Activated CD8-positive, alpha-beta memory T cell treated with anti-CD3 and anti-CD28 coated beads, Interleukin-2, amount 10 ng/mL, durations not matched to agents 7 days and 5 days (primary cell): ENCODE data around the gene C8A. TPM values are rescaled to one million over a fixed set of nuclear protein-coding genes. Genes with fewer than 3 reads are reported as not detected.

Experiments
- ATAC-seq: fragments of 150-1000 bp; cut with Tn5 transposase; one replicate; pipeline ENCODE4 v1.10.0; 2021; ENCODE audit warnings: moderate library complexity
- CTCF ChIA-PET: fragments of 350-600 bp; sonication (Branson Sonifier 250); formaldehyde crosslinking; loops from one replicate; lab custom pipeline; 2021; ENCODE audit warnings: antibody characterized with exemption; lab: Charles Lee
- DNase-seq: peaks from one replicate; pipeline ENCODE4 v3.0.0-alpha.2; 2020
- H3K27ac Mint-ChIP-seq: one replicate; pipeline ENCODE4 v1.8.0; 2021; ENCODE audit warnings: mild to moderate bottlenecking, mixed read lengths
- H3K27me3 Mint-ChIP-seq: one replicate; pipeline ENCODE4 v1.8.0; 2021; ENCODE audit warnings: mixed read lengths
- H3K36me3 Mint-ChIP-seq: one replicate; pipeline ENCODE4 v1.8.0; 2021; ENCODE audit warnings: mild to moderate bottlenecking, mixed read lengths
- H3K4me1 Mint-ChIP-seq: one replicate; pipeline ENCODE4 v1.8.0; 2021; ENCODE audit warnings: mixed read lengths
- H3K4me3 Mint-ChIP-seq: one replicate; pipeline ENCODE4 v1.8.0; 2021; ENCODE audit warnings: mild to moderate bottlenecking, moderate library complexity, mixed read lengths
- H3K9me3 Mint-ChIP-seq: one replicate; pipeline ENCODE4 v1.8.0; 2022; ENCODE audit warnings: low read depth, mixed read lengths
- total RNA-seq, 2 experiments: library from RNA; stranded (reverse); gene quantifications; one replicate each; pipeline ENCODE4 v1.2.3, GENCODE V29; 2021

Gene C8A
- total RNA-seq, 2 experiments from 2014 or later, result not detected

DNA sequence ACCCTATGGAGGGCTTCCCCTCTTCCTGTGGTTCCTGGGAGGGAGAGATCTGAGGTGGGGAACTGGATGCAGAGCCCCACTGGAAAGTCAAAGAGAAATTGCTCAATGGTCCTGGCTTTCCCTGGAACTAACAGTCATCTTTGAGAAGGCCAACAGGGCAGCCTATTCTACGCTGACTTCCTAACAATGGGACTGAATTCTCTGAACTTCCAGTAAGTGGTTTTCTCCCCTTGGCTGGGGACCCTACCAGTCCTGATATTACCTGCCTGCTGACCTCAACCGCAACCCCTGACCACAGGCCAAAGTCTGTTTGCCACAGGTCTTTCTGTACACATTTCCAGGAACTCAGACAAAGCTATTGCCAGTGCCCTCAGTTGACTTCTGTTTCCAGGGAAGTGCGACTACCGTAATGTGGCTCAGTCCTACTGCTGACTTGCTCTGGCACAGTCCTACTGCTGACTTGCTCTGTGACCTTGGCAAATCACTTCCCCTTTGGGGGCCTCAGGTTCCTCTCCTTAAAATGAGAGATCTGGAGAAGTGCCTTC lies 55.9 kb downstream of the C8A start:
- no peak for DNase-seq
- ATAC-seq, result no peak
- H3K4me3 Mint-ChIP-seq, result no peak overlapping the region
- no peaks in the 10 kb centered on the region for H3K9me3 Mint-ChIP-seq
- H3K4me1 Mint-ChIP-seq, result peaks cover 4% of the 10 kb centered on the region
- CTCF ChIA-PET, result no interaction called here
- no peaks in the 10 kb centered on the region for H3K36me3 Mint-ChIP-seq
- no peak overlapping the region for H3K27ac Mint-ChIP-seq
- H3K27me3 Mint-ChIP-seq, result no peaks in the 10 kb centered on the region

DNA sequence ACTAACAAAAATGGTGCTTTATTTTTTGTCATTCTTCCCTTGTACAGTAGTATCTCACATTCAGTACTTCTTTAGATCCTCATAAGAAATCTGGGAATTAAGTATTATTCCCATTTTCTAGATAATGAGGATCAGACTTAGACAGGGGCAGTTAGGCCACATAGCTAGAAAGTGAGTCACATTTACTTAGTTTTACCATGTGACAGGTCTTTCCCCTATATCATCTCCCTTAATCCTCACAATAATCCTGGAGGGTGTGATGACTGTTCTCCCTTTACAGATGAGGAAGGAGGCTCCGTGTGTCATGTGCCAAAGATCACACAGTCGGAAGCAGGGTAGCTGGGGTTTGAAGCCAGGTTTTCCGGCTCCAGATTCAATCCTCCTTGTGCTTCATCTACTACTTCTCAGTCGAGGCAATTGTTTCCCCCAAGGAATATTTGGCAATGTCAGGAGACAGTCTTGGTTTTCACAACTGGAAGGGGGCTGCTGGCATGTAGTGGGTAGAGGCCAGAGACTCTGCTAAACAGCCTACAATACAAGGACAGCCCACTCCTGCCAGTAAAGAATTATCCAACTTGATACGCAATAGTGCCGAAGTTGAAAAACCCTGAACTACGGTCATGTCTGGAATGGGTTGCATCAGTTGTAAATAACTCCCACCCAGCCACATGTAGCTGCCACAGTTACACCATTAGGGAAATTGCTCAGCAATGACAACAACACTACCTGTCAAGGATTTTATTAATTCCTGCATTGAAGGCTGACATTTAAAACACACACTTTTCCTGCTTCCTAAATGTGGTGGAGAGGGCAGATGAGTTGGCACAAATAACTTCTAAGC lies 56.7 kb downstream of the C8A start:
- Mint-ChIP-seq H3K4me1 (peaks cover 4% of the 10 kb centered on the region), H3K27ac (no peak overlapping the region), H3K36me3 (no peaks in the 10 kb centered on the region)

DNA sequence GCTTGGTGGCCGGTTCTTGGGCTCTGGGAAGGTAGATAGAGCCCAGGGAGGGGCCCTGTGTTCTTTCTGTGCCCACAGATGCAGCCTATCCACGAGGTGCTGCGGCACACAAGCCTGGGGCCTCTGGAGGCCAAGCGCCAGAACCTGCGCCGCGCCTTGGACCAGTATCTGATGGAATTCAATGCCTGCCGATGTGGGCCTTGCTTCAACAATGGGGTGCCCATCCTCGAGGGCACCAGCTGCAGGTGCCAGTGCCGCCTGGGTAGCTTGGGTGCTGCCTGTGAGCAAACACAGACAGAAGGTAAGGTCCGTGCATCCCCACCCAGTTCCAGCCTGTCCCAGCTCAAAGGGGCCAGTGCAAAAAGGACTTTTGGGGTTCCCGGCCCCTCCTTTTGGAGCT lies 57.7 kb downstream of the C8A start:
- H3K36me3 Mint-ChIP-seq, result no peaks in the 10 kb centered on the region
- no peak for ATAC-seq
- CTCF ChIA-PET, result no interaction called here

More for the DNA sequence above, 56.7 kb downstream of the C8A start:
- H3K9me3 Mint-ChIP-seq, result no peaks in the 10 kb centered on the region
- CTCF ChIA-PET, result no interaction called here
- H3K4me3 Mint-ChIP-seq, result no peak overlapping the region
- ATAC-seq (no peak), DNase-seq (no peak)
- H3K27me3 Mint-ChIP-seq, result no peaks in the 10 kb centered on the region

DNA sequence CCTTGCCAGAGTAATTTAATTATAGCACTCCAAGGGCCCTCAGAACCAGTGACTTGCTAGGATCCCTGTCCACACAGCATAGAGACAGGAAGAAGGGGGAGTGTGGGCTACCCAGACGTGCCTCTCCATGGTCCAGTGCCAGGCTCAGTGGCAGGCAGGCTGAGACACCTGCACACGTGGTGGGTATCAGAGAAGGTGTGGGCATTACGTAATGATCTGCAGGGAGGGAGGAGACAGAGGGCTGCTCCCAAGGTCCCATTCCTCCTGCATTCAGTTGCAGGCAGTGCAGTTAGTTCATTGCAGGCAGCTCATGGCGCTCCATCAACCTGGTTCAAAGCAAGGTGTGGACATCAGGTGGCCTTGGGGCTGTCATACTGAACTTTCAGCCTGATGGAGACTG lies 61.4 kb downstream of the C8A start:
- no peaks in the 10 kb centered on the region for H3K36me3 Mint-ChIP-seq
- no peaks in the 10 kb centered on the region for H3K4me1 Mint-ChIP-seq
- H3K27me3 Mint-ChIP-seq, result no peaks in the 10 kb centered on the region
- no peaks in the 10 kb centered on the region for H3K9me3 Mint-ChIP-seq
- CTCF ChIA-PET, result no interaction called here
- no peak for DNase-seq
- H3K27ac Mint-ChIP-seq, result no peak overlapping the region
- no peak for ATAC-seq
- no peak overlapping the region for H3K4me3 Mint-ChIP-seq

More for the DNA sequence above, 57.7 kb downstream of the C8A start:
- peaks cover 4% of the 10 kb centered on the region for H3K4me1 Mint-ChIP-seq
- no peaks in the 10 kb centered on the region for H3K27me3 Mint-ChIP-seq
- no peaks in the 10 kb centered on the region for H3K9me3 Mint-ChIP-seq
- H3K4me3 Mint-ChIP-seq, result no peak overlapping the region
- H3K27ac Mint-ChIP-seq, result no peak overlapping the region
- no peak for DNase-seq

DNA sequence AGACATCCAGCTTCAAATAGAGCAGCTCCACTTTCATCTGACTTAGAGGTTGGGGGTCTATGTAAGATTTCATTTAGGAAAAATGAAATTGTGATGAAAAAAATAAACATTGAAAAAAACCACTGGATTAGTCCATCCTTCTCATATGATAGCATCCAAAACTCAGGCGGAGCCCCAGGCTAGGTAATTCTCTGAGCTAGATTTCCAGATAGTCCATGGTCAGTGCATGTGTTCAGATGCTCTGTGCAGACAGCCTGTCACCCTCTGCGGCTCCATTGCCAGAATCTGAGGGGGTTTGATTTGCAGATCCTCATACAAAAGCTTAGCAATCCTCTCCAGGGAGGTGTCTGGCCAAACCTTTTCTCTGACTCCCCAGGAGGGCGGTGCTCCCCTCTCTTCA lies 62.0 kb downstream of the C8A start:
- ATAC-seq (no peak), DNase-seq (no peak)
- Mint-ChIP-seq H3K9me3 (no peaks in the 10 kb centered on the region), H3K27ac (no peak overlapping the region), H3K4me3 (no peak overlapping the region), H3K4me1 (no peaks in the 10 kb centered on the region), H3K36me3 (no peaks in the 10 kb centered on the region), H3K27me3 (no peaks in the 10 kb centered on the region)
- CTCF ChIA-PET, result no interaction called here

DNA sequence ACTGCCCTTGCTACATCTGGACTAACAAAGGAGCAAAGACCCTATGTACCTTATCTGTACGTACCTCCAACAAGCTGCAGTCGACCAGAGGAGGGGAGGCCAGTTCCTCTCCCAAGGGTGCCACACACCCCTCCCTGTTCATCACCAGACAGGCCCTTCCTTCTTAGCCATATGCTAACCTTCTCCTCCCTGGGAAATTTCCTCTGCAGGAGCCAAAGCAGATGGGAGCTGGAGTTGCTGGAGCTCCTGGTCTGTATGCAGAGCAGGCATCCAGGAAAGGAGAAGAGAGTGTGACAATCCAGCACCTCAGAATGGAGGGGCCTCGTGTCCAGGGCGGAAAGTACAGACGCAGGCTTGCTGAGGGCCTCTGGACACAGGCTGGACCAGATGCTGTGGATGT lies 62.8 kb downstream of the C8A start:
- DNase-seq (no peak), ATAC-seq (no peak)
- no peak overlapping the region for H3K27ac Mint-ChIP-seq
- no peaks in the 10 kb centered on the region for H3K36me3 Mint-ChIP-seq
- H3K4me1 Mint-ChIP-seq, result no peaks in the 10 kb centered on the region
- CTCF ChIA-PET, result no interaction called here
- no peaks in the 10 kb centered on the region for H3K27me3 Mint-ChIP-seq
- no peak overlapping the region for H3K4me3 Mint-ChIP-seq
- H3K9me3 Mint-ChIP-seq, result no peaks in the 10 kb centered on the region

DNA sequence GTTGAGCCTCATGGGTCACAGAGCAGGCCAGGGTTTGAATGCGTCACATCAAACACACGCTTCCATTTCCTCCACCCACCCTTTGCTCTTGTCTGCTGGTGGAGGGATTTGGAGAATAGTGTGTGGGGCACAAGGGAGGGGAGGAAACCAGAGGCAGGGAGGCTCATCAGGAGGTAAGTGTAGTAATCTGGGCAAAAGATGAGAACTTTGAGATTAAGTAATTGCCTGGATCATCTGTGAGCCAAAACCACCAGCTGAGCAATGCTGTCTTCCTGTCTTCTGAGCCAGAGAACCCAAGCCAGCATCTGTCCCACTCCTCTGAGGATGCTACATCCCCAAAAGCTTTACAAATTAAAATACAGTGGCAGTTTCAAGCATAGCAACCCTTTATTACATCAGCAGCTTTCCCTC lies 66.0 kb downstream of the C8A start:
- no peak for ATAC-seq
- Mint-ChIP-seq H3K27me3 (no peaks in the 10 kb centered on the region), H3K27ac (no peak overlapping the region), H3K4me3 (no peak overlapping the region), H3K4me1 (no peaks in the 10 kb centered on the region), H3K9me3 (no peaks in the 10 kb centered on the region), H3K36me3 (no peaks in the 10 kb centered on the region)
- no peak for DNase-seq
- CTCF ChIA-PET, result no interaction called here

DNA sequence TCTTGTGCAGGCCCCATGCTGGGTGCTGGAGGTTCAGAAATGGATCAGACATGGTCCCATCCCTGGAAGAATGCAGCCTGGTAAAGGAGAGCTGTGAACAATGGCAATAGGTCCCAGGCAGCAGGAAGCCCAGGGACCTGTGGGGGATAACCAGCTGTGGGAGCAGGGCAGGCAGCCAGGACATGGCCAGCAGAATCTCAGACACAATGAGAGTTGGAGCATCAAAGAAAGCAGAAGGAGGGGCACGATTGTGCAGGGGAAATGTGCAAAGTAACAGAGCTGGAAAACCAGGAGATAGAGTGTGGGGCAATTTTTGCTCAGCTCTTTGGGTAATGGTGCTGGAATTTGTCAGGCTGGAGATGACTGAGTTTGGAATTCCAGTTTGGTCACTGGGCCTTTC lies 66.9 kb downstream of the C8A start:
- no peak for DNase-seq
- no peaks in the 10 kb centered on the region for H3K9me3 Mint-ChIP-seq
- no peak overlapping the region for H3K4me3 Mint-ChIP-seq
- CTCF ChIA-PET, result no interaction called here
- no peak overlapping the region for H3K27ac Mint-ChIP-seq
- no peaks in the 10 kb centered on the region for H3K27me3 Mint-ChIP-seq
- no peaks in the 10 kb centered on the region for H3K36me3 Mint-ChIP-seq
- ATAC-seq, result no peak
- H3K4me1 Mint-ChIP-seq, result no peaks in the 10 kb centered on the region

DNA sequence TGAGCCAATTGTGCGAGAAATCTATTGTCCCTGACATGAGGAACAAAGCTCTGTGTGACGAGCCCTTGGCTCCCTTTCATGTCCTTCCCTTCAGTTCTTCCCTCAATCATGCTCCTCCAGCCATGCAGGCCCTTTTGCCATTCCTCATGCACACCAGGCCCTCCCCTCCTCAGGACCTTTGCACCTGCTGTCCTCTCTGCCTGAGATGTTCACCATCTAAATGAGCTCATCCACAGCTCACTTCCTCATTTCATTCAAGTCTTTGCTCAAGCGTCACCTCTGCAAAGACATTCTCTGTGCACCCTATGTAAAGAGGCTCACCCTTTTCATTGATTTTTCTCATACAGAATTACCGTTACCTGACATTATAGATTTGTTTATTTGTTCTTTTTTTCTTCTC lies 67.5 kb downstream of the C8A start:
- Mint-ChIP-seq H3K9me3 (no peaks in the 10 kb centered on the region), H3K4me3 (no peak overlapping the region), H3K36me3 (no peaks in the 10 kb centered on the region), H3K27me3 (no peaks in the 10 kb centered on the region), H3K4me1 (no peaks in the 10 kb centered on the region), H3K27ac (no peak overlapping the region)
- no peak for DNase-seq
- ATAC-seq, result no peak
- CTCF ChIA-PET, result no interaction called here

DNA sequence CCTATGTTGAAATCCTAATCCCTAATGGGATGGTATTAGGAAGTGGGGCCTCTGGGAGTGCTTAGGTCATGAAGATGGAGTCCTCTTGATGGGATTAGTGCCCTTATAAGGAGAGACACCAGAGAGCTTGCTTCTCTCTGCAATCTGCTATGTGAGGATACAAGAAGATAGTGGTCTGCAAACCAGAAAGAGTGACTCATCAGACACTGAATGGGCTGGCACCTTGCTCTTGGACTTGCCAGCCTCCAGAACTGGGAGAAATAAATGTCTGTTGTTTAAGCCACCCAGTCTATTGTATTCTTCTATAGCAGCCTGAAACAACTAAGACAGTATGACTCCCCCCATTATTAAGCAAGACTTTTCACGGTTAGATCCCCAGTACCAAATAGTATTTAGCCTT lies 67.9 kb downstream of the C8A start:
- ATAC-seq (no peak), DNase-seq (no peak)
- CTCF ChIA-PET, result no interaction called here
- Mint-ChIP-seq H3K27ac (no peak overlapping the region), H3K4me1 (no peaks in the 10 kb centered on the region), H3K36me3 (no peaks in the 10 kb centered on the region), H3K27me3 (no peaks in the 10 kb centered on the region), H3K9me3 (no peaks in the 10 kb centered on the region), H3K4me3 (no peak overlapping the region)

DNA sequence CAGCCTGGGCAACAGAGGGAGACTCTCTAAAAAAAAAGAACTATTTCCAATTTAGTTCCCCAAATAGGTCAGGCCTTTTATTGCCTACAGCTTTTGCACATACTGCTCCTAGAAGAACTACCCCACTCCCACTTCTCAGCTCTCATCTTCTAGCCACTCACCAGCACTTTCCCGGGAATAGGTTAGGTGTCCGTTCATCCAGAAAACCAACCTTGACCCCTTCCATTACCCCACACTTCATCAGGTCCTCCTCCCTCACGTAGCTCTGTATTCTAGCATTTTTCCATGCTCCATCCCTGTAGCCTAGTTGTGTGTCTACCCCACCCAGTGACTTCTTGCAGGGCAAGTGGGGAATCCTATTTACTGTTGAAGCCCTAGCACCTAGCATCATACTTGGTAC lies 68.6 kb downstream of the C8A start:
- H3K4me3 Mint-ChIP-seq, result no peak overlapping the region
- ATAC-seq (no peak), DNase-seq (no peak)
- H3K27ac Mint-ChIP-seq, result no peak overlapping the region
- no peaks in the 10 kb centered on the region for H3K27me3 Mint-ChIP-seq
- CTCF ChIA-PET, result no interaction called here
- no peaks in the 10 kb centered on the region for H3K9me3 Mint-ChIP-seq
- H3K4me1 Mint-ChIP-seq, result no peaks in the 10 kb centered on the region
- no peaks in the 10 kb centered on the region for H3K36me3 Mint-ChIP-seq

DNA sequence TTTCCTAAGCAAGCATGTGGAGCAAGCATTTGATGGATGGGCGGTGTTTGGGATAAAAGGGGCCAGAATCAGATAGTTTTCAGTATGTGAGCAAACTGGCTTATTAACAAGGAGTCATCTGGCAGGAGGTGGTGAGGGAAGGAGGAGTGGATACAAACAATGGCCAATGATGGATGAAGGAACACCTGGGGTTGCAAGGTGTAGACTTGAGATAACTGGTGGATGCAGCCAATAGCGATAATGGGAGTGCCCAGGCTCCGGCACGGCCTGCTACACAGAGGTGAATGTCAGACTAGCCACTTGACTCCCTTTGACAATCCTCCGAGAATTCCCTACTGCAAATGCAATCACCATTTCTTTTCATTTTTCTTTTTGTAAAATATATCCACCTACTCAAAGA lies 69.5 kb downstream of the C8A start:
- Mint-ChIP-seq H3K9me3 (no peaks in the 10 kb centered on the region), H3K27ac (no peak overlapping the region), H3K4me3 (no peak overlapping the region), H3K4me1 (no peaks in the 10 kb centered on the region), H3K27me3 (no peaks in the 10 kb centered on the region), H3K36me3 (no peaks in the 10 kb centered on the region)
- DNase-seq, result no peak
- no peak for ATAC-seq
- CTCF ChIA-PET, result no interaction called here

DNA sequence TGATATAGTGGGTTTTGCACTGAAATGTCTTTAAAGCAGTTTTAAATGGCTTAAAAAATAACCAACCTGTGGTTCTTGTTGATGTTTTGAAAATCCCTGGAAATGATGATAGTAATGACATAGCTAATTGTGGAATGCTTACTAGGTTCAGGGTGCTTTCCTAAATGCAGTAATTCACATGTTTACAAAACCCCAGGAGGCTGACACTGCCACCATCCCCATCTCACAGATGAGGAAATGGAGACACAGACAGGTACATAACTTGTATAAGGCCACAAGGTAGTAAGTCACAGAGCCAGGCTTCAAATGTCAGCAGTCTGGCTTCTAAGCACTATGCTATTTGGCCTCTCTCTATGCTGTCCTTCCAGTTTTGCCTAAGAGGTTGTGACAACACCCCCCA lies 70.6 kb downstream of the C8A start:
- H3K4me1 Mint-ChIP-seq, result no peaks in the 10 kb centered on the region
- ATAC-seq, result no peak
- no peak for DNase-seq
- no peaks in the 10 kb centered on the region for H3K27me3 Mint-ChIP-seq
- H3K27ac Mint-ChIP-seq, result no peak overlapping the region
- no peak overlapping the region for H3K4me3 Mint-ChIP-seq
- H3K36me3 Mint-ChIP-seq, result no peaks in the 10 kb centered on the region
- H3K9me3 Mint-ChIP-seq, result no peaks in the 10 kb centered on the region
- CTCF ChIA-PET, result no interaction called here

DNA sequence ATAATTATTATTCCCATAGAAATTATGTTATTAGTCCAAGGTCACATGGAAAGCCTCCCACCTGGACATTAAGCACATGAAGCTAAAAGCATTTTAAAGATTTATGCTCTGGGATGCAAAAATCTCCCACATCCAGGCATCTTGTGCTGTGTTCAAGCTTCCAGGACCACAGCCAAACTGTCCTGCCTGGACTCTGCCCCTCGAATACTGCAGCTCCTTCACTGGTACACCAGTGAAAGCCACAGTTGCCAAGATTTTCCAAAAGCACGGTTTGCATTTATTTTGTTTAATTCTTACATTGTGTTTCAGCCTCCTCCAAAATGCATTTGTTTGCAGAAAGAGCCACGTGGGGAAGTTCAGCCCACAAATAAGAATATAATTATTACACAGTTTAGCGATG lies 72.6 kb downstream of the C8A start:
- H3K9me3 Mint-ChIP-seq, result no peaks in the 10 kb centered on the region
- ATAC-seq, result no peak
- H3K27ac Mint-ChIP-seq, result no peak overlapping the region
- no peaks in the 10 kb centered on the region for H3K36me3 Mint-ChIP-seq
- no peak for DNase-seq
- CTCF ChIA-PET, result no interaction called here
- no peak overlapping the region for H3K4me3 Mint-ChIP-seq
- H3K27me3 Mint-ChIP-seq, result no peaks in the 10 kb centered on the region
- H3K4me1 Mint-ChIP-seq, result no peaks in the 10 kb centered on the region
